Gastrocnemius medialis (tissue), 4 donors: Measurements from ENCODE around the gene IKZF3. TPM values are rescaled to one million over a fixed set of nuclear protein-coding genes. Genes with fewer than 3 reads are reported as not detected.

Source experiments
- ATAC-seq, 2 donors: fragments of 150-250 bp; one replicate each; pipeline ENCODE4 v1.9.1; 2016
- DNase-seq, 2 donors: peaks; one replicate each; pipeline ENCODE4 v3.0.0-alpha.2; 2019
- H3K27ac ChIP-seq, 4 donors: fragments of 200-600 bp; sonication (generic); 1 replicate in 1 of 4; 2 replicates in 3 of 4; pipeline ENCODE4 v1.5.1; 2016 to 2018; ENCODE audit warnings: mild to moderate bottlenecking in 2 of 4, moderate library complexity in 1 of 4
- H3K27me3 ChIP-seq, 3 donors: fragments of 200-600 bp; sonication (generic) in 2 of 3; 1 replicate in 1 of 3; 2 replicates in 2 of 3; pipeline versions ENCODE4 v1.5.1 to v1.6.0; 2016 to 2019; ENCODE audit warnings: mild to moderate bottlenecking in 1 of 3, moderate library complexity in 1 of 3
- H3K36me3 ChIP-seq, 2 donors: fragments of 200-600 bp; sonication (generic) in 1 of 2; one replicate each; pipeline ENCODE4 v1.5.1; 2017 to 2018
- H3K4me1 ChIP-seq, 2 donors: fragments of 200-600 bp; sonication (generic) in 1 of 2; one replicate each; pipeline ENCODE4 v1.5.1; 2016 to 2017; ENCODE audit warnings: mild to moderate bottlenecking in 2 of 2
- H3K4me3 ChIP-seq, 4 donors: fragments of 200-600 bp; sonication (generic) in 3 of 4; 1 replicate in 1 of 4; 2 replicates in 3 of 4; pipeline ENCODE4 v1.5.1; 2016 to 2019; ENCODE audit warnings: mild to moderate bottlenecking in 2 of 4
- H3K9me3 ChIP-seq, 3 donors: fragments of 200-600 bp; sonication (generic) in 2 of 3; 1 replicate in 1 of 3; 2 replicates in 2 of 3; pipeline ENCODE4 v1.5.1; 2016 to 2019
- POLR2A ChIP-seq, 2 donors: fragments of 450-650 bp; IDR thresholded peaks; one replicate each; pipeline ENCODE4 v1.6.1; 2017; ENCODE audit warnings: antibody characterized with exemption in 2 of 2, mild to moderate bottlenecking in 2 of 2, moderate library complexity in 2 of 2
- in situ Hi-C, 4 donors: fragments of 200-750 bp; cut with MboI; loops; one replicate each; pipeline versions ENCODE4 v1.15.0 to v1.8.0; 2017; ENCODE audit warnings: low sequenced_read_pairs in 4 of 4
- intact Hi-C: fragments of 100-400 bp; cut with DNase I; formaldehyde crosslinking; loops from one replicate; pipeline ENCODE4 v1.15.1; 2023; ENCODE audit warnings: low total_unique reads
- total RNA-seq, 4 donors: library from RNA; depleted of rRNA; stranded (reverse); fragments of >200 nt; gene quantifications; one replicate each; pipeline versions ENCODE4 v1.1.0 to v1.2.3, GENCODE V29; 2016
- TF ChIP-seq, protein P1 (sequence below), 5 experiments: fragments of 450-650 bp in 3 of 5; fragments of 200-600 bp in 2 of 5; sonication (generic) in 2 of 5; IDR thresholded peaks in 4 of 5; conservative IDR thresholded peaks in 1 of 5; 1 replicate in 4 of 5; 2 replicates in 1 of 5; pipeline ENCODE4 v1.5.1; 2016 to 2019; ENCODE audit warnings: antibody characterized with exemption in 5 of 5, mild to moderate bottlenecking in 3 of 5, moderate library complexity in 3 of 5

The IKZF3 gene
- total RNA-seq, 4 donors from 2014 or later, result 0.07 to 0.88 (median 0.34) TPM

DNA sequence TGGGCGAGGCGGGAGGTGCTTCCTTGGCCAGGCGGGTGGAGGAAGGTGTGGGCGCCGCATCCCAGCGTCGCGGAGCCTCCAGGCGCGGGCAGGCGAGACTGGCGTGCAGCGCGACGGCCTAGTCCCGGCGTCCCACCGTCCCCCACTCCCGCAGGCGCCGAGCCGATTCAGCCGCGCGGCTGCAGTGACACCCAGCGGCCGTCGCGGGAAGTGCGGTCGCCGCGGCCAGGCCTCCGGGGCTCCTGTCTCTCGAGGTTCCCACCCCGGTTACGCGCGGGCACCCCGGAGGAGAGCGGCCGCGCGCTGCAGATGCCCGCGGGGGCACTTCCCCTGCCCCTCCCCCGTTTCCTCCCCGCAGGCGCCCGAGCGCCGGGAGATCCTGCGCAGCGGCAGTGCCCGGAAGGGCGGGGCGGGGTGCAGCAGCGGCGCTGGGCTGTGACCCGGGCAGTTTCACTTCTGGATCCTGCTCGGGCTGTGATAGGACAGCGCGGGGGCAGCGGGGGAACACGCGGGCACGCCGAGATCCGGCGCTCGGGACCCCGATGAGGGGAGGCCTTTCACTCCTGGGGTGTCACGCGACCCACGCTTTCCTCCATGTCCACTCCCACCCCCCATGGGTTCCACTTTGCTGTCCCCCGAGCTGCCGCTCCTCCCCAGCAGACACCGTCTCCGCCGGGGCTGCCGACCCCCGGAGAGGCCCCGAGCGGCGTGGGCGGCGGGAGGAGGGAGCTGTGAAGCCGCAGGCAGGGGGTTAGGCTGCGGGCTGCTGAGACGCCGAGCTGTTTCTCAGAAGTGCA lies 109.8 kb downstream of the IKZF3 start:
- Histone ChIP-seq H3K27me3 (no peaks in the 10 kb centered on the region), H3K4me3 (peak overlapping the region; percentile 62 to 85 (median 76)), H3K4me1 (peaks cover 0 to 5% of the 10 kb centered on the region in 2 donors), H3K36me3 (no peaks in the 10 kb centered on the region), H3K27ac (peak overlapping the region; percentile 76 to 86 (median 83)), H3K9me3 (no peaks in the 10 kb centered on the region)
- TF ChIP-seq, protein P1, sequence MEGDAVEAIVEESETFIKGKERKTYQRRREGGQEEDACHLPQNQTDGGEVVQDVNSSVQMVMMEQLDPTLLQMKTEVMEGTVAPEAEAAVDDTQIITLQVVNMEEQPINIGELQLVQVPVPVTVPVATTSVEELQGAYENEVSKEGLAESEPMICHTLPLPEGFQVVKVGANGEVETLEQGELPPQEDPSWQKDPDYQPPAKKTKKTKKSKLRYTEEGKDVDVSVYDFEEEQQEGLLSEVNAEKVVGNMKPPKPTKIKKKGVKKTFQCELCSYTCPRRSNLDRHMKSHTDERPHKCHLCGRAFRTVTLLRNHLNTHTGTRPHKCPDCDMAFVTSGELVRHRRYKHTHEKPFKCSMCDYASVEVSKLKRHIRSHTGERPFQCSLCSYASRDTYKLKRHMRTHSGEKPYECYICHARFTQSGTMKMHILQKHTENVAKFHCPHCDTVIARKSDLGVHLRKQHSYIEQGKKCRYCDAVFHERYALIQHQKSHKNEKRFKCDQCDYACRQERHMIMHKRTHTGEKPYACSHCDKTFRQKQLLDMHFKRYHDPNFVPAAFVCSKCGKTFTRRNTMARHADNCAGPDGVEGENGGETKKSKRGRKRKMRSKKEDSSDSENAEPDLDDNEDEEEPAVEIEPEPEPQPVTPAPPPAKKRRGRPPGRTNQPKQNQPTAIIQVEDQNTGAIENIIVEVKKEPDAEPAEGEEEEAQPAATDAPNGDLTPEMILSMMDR (IDR thresholded peaks at IDR 0.05 in 4 of 5, conservative IDR thresholded peaks at IDR 0.05 in 1 of 5), result peak; percentile 85 to 100 (median 98)
- TF ChIP-seq POLR2A (IDR thresholded peaks at IDR 0.05), result peak; percentile 51 to 67
- peak; percentile 67 to 85 for DNase-seq
- intact Hi-C loops, result loop anchor here (1.0 to 10.0 kb wide), 6 partner anchors 24 to 210 kb away; partner anchors contain the start of genes LRRC3C, MIEN1, ORMDL3 and STARD3
- peak; percentile 92 to 95 for ATAC-seq
- in situ Hi-C loops, result loop anchor here (5.0 to 10.0 kb wide), 3 partner anchors 130 to 200 kb away; partner anchors contain the start of gene PPP1R1B (in 2 of the 4)

DNA sequence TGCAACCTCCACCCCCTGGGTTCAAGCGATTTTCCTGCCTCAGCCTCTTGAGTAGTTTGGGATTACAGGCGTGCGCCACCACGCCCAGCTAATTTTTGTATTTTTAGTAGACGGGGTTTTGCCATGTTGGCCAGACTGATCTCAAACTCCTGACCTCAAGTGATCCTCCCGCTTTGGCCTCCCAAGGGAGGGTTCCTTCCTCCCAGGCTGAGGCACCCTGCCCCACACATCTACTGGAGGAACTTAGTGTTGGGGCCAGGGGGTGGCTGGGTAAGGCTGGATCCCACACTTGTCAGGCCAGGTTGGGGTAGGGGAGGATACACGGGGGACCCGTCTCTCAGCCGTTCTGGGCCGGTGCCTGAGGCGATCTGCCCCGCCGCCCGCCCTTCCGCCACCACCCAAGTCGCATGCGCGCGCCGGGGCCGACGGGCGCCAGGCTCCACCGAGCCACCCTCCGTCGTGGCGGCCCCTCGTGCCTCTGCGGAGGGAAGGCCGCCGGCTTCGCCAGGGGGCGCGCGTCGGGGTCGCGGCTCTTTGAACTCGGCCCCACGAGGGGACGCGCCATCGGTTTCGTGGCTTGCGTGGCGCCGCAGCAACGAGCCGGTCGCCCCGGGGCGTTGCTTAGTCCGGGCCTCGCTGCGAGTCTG lies 110.5 kb downstream of the IKZF3 start:
- no peaks in the 10 kb centered on the region for H3K36me3 ChIP-seq
- DNase-seq (no peak), ATAC-seq (peak; percentile 34 to 38)
- peak overlapping the region; percentile 62 to 85 (median 76) for H3K4me3 ChIP-seq
- no peaks in the 10 kb centered on the region for H3K27me3 ChIP-seq
- peaks cover 0 to 5% of the 10 kb centered on the region in 2 donors for H3K4me1 ChIP-seq
- in situ Hi-C loops, result loop anchor here (5.0 to 10.0 kb wide), 3 partner anchors 129 to 199 kb away; partner anchors contain the start of gene PPP1R1B (in 2 of the 4)
- intact Hi-C loops, result loop anchor here (1.0 to 10.0 kb wide), 6 partner anchors 23 to 209 kb away; partner anchors contain the start of genes LRRC3C, MIEN1, ORMDL3 and STARD3
- H3K9me3 ChIP-seq, result no peaks in the 10 kb centered on the region
- TF ChIP-seq, protein P1 (IDR thresholded peaks at IDR 0.05 in 4 of 5, conservative IDR thresholded peaks at IDR 0.05 in 1 of 5), result no peak
- TF ChIP-seq POLR2A (IDR thresholded peaks at IDR 0.05), result no peak
- peak overlapping the region; percentile 76 to 86 (median 83) for H3K27ac ChIP-seq

- Histone ChIP-seq H3K27me3 (no peaks in the 10 kb centered on the region), H3K36me3 (no peaks in the 10 kb centered on the region), H3K4me3 (no peak overlapping the region), H3K27ac (no peak overlapping the region), H3K4me1 (peaks cover 0 to 5% of the 10 kb centered on the region in 2 donors), H3K9me3 (no peaks in the 10 kb centered on the region)
- DNase-seq, result no peak
- intact Hi-C loops (loop anchor here (5.0 to 10.0 kb wide), 4 partner anchors 90 to 208 kb away; partner anchors contain the start of genes LRRC3C, ORMDL3 and STARD3), in situ Hi-C loops (loop anchor here (5.0 to 10.0 kb wide), 3 partner anchors 128 to 198 kb away; partner anchors contain the start of gene PPP1R1B (in 2 of the 4))
- TF ChIP-seq POLR2A (IDR thresholded peaks at IDR 0.05), result no peak
- TF ChIP-seq, protein P1 (IDR thresholded peaks at IDR 0.05 in 4 of 5, conservative IDR thresholded peaks at IDR 0.05 in 1 of 5), result no peak
- ATAC-seq, result no peak
Observed at GRCh38 chr17:39752241-39752881, 111.8 kb downstream of the IKZF3 start.

GRCh38 chr17:39751637-39752036 lies 112.5 kb downstream of the IKZF3 start:
- DNase-seq, result no peak
- intact Hi-C loops (loop anchor here (5.0 to 10.0 kb wide), 4 partner anchors 89 to 207 kb away; partner anchors contain the start of genes LRRC3C, ORMDL3 and STARD3), in situ Hi-C loops (loop anchor here (5.0 to 10.0 kb wide), 3 partner anchors 127 to 197 kb away; partner anchors contain the start of gene PPP1R1B (in 2 of the 4))
- TF ChIP-seq, protein P1 (IDR thresholded peaks at IDR 0.05 in 4 of 5, conservative IDR thresholded peaks at IDR 0.05 in 1 of 5), result no peak
- no peak for TF ChIP-seq POLR2A (IDR thresholded peaks at IDR 0.05)
- ATAC-seq, result no peak
- H3K9me3 ChIP-seq, result no peaks in the 10 kb centered on the region
- H3K27ac ChIP-seq, result no peak overlapping the region
- H3K36me3 ChIP-seq, result no peaks in the 10 kb centered on the region
- no peak overlapping the region for H3K4me3 ChIP-seq
- H3K27me3 ChIP-seq, result no peaks in the 10 kb centered on the region
- peaks cover 0 to 5% of the 10 kb centered on the region in 2 donors for H3K4me1 ChIP-seq
